ENCODE data around the gene MUC5B.
"Not testable (repeated sequence)": the region's sequence is repeated elsewhere in the genome, so short reads cannot be mapped to it uniquely, and the experiment has no call there.

The MUC5B gene

GRCh38 chr11:1202776-1203504 lies 19.9 kb upstream of the MUC5B start:
- peak in 34 of 51 donors; percentile 3 to 68 (median 22) for DNase-seq

GRCh38 chr11:1203505-1204271 lies 19.2 kb upstream of the MUC5B start:
- no peak for DNase-seq

- no peak for DNase-seq
These were observed 18.3 kb upstream of the MUC5B start for GRCh38 chr11:1204381-1205101.

GRCh38 chr11:1205121-1205986 lies 17.5 kb upstream of the MUC5B start:
- DNase-seq, result no peak

GRCh38 chr11:1205987-1206331 lies 16.9 kb upstream of the MUC5B start:
- no peak for DNase-seq

GRCh38 chr11:1206391-1207271 lies 16.2 kb upstream of the MUC5B start:
- no peak for DNase-seq

- DNase-seq, result no peak
These were observed 15.3 kb upstream of the MUC5B start for GRCh38 chr11:1207401-1208143.

GRCh38 chr11:1208144-1208393 lies 14.8 kb upstream of the MUC5B start:
- DNase-seq, result no peak

- no peak for DNase-seq
These were observed 14.2 kb upstream of the MUC5B start for GRCh38 chr11:1208394-1209261.

GRCh38 chr11:1209371-1210057 lies 13.4 kb upstream of the MUC5B start:
- DNase-seq, result no peak

GRCh38 chr11:1211838-1212237 lies 11.0 kb upstream of the MUC5B start:
- DNase-seq, result no peak

GRCh38 chr11:1215826-1216225 lies 7.0 kb upstream of the MUC5B start:
- DNase-seq, result not testable (repeated sequence)

GRCh38 chr11:1217151-1217550 lies 5.7 kb upstream of the MUC5B start:
- DNase-seq, result no peak

GRCh38 chr11:1218256-1218787 lies 4.5 kb upstream of the MUC5B start:
- DNase-seq, result no peak

GRCh38 chr11:1218788-1219445 lies 3.9 kb upstream of the MUC5B start:
- no peak for DNase-seq

- DNase-seq, result no peak
These were observed 3.4 kb upstream of the MUC5B start for GRCh38 chr11:1219446-1219833.
